Trophoblast cell (in vitro differentiated cells and primary cell): ENCODE measurements around the gene PTAFR.

Experiments used
- DNase-seq, 2 donors: peaks; one replicate each; pipeline ENCODE4 v3.0.0-alpha.2; 2016
- H2AFZ ChIP-seq: 2 replicates; pipeline ENCODE4 v1.6.1; 2013; ENCODE audit warnings: low read length, moderate library complexity, mild to moderate bottlenecking; ENCODE audit not compliant: insufficient read depth, poor library complexity
- H2AK5ac ChIP-seq: 2 replicates; pipeline ENCODE4 v1.6.1; 2013; ENCODE audit warnings: mild to moderate bottlenecking, low read length
- H2BK120ac ChIP-seq: 2 replicates; pipeline ENCODE4 v1.6.1; 2013; ENCODE audit warnings: low read length, mild to moderate bottlenecking, moderate library complexity; ENCODE audit not compliant: insufficient read depth, poor library complexity
- H2BK12ac ChIP-seq: 2 replicates; pipeline ENCODE4 v1.6.1; 2013; ENCODE audit warnings: mild to moderate bottlenecking, low read length, moderate library complexity
- H2BK5ac ChIP-seq: 2 replicates; pipeline ENCODE4 v1.6.1; 2013; ENCODE audit warnings: low read length, low read depth, moderate library complexity, mild to moderate bottlenecking; ENCODE audit not compliant: poor library complexity
- H3K14ac ChIP-seq: 2 replicates; pipeline ENCODE4 v1.6.1; 2013; ENCODE audit warnings: mild to moderate bottlenecking, low read length
- H3K18ac ChIP-seq: 2 replicates; pipeline ENCODE4 v1.6.1; 2013; ENCODE audit warnings: mild to moderate bottlenecking, low read length
- H3K23ac ChIP-seq: 2 replicates; pipeline ENCODE4 v1.6.1; 2013; ENCODE audit warnings: low read length
- H3K27ac ChIP-seq: 2 replicates; pipeline ENCODE4 v1.5.1; 2013; ENCODE audit warnings: low read depth, mild to moderate bottlenecking, inconsistent platforms, low read length, moderate library complexity
- H3K27me3 ChIP-seq: 2 replicates; pipeline ENCODE4 v1.6.1; 2013; ENCODE audit warnings: inconsistent platforms, mild to moderate bottlenecking, low read length, moderate library complexity; ENCODE audit not compliant: insufficient read depth
- H3K36me3 ChIP-seq, 2 experiments: 1 replicate in 1 of 2; 2 replicates in 1 of 2; pipeline ENCODE4 v1.6.1; 2013; ENCODE audit warnings: low read length in 2 of 2, mild to moderate bottlenecking in 2 of 2, moderate library complexity in 1 of 2; ENCODE audit not compliant: insufficient read depth in 2 of 2, control insufficient read depth in 1 of 2
- H3K4ac ChIP-seq: 2 replicates; pipeline ENCODE4 v1.6.1; 2013; ENCODE audit warnings: low read depth, mild to moderate bottlenecking, low read length, moderate library complexity
- H3K4me1 ChIP-seq, 2 experiments: 1 replicate in 1 of 2; 2 replicates in 1 of 2; pipeline ENCODE4 v1.6.1; 2013; ENCODE audit warnings: low read length in 2 of 2, mild to moderate bottlenecking in 2 of 2, moderate library complexity in 1 of 2; ENCODE audit not compliant: insufficient read depth in 2 of 2, control insufficient read depth in 1 of 2
- H3K4me2 ChIP-seq: 2 replicates; pipeline ENCODE4 v1.6.1; 2013; ENCODE audit warnings: inconsistent platforms, mild to moderate bottlenecking, low read length, moderate library complexity
- H3K4me3 ChIP-seq: 2 replicates; pipeline ENCODE4 v1.5.1; 2013; ENCODE audit warnings: mild to moderate bottlenecking, low read depth, low read length, inconsistent platforms
- H3K79me1 ChIP-seq: one replicate; pipeline ENCODE4 v1.6.1; 2013; ENCODE audit warnings: low read length
- H3K79me2 ChIP-seq: 2 replicates; pipeline ENCODE4 v1.6.1; 2013; ENCODE audit warnings: low read length, mild to moderate bottlenecking; ENCODE audit not compliant: control insufficient read depth, insufficient read depth, poor library complexity
- H3K9ac ChIP-seq: 2 replicates; pipeline ENCODE4 v1.6.1; 2013; ENCODE audit warnings: mild to moderate bottlenecking, low read length
- H3K9me3 ChIP-seq: 2 replicates; pipeline ENCODE4 v1.6.1; 2013; ENCODE audit warnings: low read depth, mild to moderate bottlenecking, control low read depth, inconsistent platforms, low read length; ENCODE audit not compliant: insufficient read depth
- H4K12ac ChIP-seq: 2 replicates; pipeline ENCODE4 v1.6.1; 2013; ENCODE audit warnings: low read depth, mild to moderate bottlenecking, low read length, moderate library complexity
- H4K8ac ChIP-seq: 2 replicates; pipeline ENCODE4 v1.6.1; 2013; ENCODE audit warnings: low read depth, mild to moderate bottlenecking, low read length, moderate library complexity
- H4K91ac ChIP-seq: one replicate; pipeline ENCODE4 v1.6.1; 2013; ENCODE audit warnings: low read depth, mild to moderate bottlenecking, low read length, moderate library complexity
- WGBS: extraction: QIAGEN DNeasy Blood & Tissue Kit; methylation state at CpG from one replicate; pipeline ENCODE4 v1.1.7; 2013; ENCODE audit warnings: missing lambda C conversion rate; ENCODE audit not compliant: insufficient read length, insufficient coverage; ENCODE audit errors: extremely low coverage; 5-methylcytosine and 5-hydroxymethylcytosine counted together

PTAFR gene

DNA sequence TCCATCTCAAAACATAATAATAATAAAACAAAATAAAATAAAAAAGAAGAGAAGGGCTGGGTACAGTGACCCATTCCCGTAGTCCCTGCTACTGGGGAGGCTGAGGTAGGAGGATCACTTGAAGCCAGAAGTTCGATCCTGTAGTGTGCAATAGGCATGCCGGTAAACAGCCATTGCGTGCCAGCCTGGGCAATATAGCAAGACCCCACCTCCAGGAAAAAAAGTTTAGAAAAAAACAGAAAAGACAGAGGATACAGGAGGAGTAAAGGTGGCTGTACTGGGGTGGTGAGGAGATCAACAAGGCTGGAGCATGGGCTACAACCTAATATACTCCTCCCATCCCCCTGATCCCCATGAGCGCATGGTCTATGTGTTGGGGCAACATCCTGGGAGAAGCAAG lies 30.8 kb downstream of the PTAFR start:
- Histone ChIP-seq H3K79me1 (no peaks in the 10 kb centered on the region), H3K4me1 (peaks cover 0 to 2% of the 10 kb centered on the region in 2 experiments), H2BK120ac (no peak overlapping the region), H3K27me3 (no peaks in the 10 kb centered on the region), H3K27ac (no peak overlapping the region), H2BK12ac (no peak overlapping the region), H3K9ac (no peak overlapping the region), H3K4ac (no peak overlapping the region), H3K9me3 (peaks cover 6% of the 10 kb centered on the region), H2AFZ (no peak overlapping the region), H2BK5ac (no peak overlapping the region), H4K12ac (no peak overlapping the region), H3K18ac (no peak overlapping the region), H4K91ac (no peak overlapping the region), H2AK5ac (no peak overlapping the region), H3K36me3 (no peaks in the 10 kb centered on the region), H4K8ac (no peak overlapping the region), H3K4me3 (no peak overlapping the region), H3K23ac (no peak overlapping the region), H3K14ac (no peak overlapping the region), H3K79me2 (no peaks in the 10 kb centered on the region), H3K4me2 (no peak overlapping the region)
- WGBS: no CpG with 5 or more reads among the region's 5 CpGs
- DNase-seq: no peak

DNA sequence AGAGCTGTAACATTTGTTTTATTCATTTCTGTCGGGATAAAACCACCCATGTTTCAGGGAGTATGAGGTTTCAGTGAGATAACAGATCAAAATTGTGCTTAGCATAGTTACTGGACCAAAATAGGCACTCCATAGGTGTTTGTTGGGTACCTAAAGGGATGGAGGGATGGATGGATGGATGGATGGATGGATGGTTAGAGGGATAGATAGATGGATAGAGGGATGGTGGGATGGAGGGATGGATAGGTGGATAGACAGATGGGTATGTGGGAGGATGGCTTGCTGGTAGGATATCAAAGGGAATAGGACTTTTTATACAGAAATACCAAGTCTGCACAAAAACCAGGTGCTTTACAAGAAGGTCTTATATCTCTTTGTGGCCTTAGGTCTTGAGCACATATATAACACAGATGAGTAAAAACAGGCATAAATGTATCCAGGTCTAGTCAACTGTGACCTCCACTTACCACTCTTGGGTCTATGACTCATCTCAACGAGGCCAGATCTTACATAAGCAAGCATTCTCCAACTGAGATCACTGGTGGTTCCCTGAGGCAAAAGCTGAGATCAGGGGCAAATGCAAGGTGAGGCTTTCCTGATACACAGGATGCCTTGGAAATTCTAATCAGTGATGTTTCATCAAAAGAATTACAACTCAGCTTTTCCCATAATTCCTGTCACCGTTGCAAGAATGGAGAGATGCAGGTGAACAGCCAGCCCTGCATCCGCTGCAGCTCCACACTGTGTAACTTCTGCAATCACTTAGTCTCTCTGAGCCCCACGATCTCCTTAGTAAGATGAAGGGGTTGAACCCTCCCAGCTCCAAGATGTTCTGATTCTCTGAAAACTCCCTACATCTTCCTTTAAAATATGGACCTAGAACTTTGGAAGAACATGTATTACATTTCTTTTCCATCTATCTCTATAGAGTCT lies 32.0 kb downstream of the PTAFR start:
- Histone ChIP-seq H3K23ac (no peak overlapping the region), H4K12ac (no peak overlapping the region), H2AK5ac (no peak overlapping the region), H2BK5ac (no peak overlapping the region), H2BK120ac (no peak overlapping the region), H3K14ac (no peak overlapping the region), H3K36me3 (no peaks in the 10 kb centered on the region), H3K9ac (no peak overlapping the region), H4K91ac (no peak overlapping the region), H3K4me1 (peaks cover 0 to 2% of the 10 kb centered on the region in 2 experiments), H3K4me3 (no peak overlapping the region), H3K4ac (no peak overlapping the region), H3K4me2 (no peak overlapping the region), H3K79me1 (no peaks in the 10 kb centered on the region), H4K8ac (no peak overlapping the region), H2AFZ (no peak overlapping the region), H3K79me2 (no peaks in the 10 kb centered on the region), H2BK12ac (no peak overlapping the region), H3K9me3 (peaks cover 2% of the 10 kb centered on the region), H3K27me3 (no peaks in the 10 kb centered on the region), H3K18ac (no peak overlapping the region), H3K27ac (no peak overlapping the region)
- DNase-seq: peak; percentile 93 to 98
- no CpG with 5 or more reads among the region's 5 CpGs for WGBS

DNA sequence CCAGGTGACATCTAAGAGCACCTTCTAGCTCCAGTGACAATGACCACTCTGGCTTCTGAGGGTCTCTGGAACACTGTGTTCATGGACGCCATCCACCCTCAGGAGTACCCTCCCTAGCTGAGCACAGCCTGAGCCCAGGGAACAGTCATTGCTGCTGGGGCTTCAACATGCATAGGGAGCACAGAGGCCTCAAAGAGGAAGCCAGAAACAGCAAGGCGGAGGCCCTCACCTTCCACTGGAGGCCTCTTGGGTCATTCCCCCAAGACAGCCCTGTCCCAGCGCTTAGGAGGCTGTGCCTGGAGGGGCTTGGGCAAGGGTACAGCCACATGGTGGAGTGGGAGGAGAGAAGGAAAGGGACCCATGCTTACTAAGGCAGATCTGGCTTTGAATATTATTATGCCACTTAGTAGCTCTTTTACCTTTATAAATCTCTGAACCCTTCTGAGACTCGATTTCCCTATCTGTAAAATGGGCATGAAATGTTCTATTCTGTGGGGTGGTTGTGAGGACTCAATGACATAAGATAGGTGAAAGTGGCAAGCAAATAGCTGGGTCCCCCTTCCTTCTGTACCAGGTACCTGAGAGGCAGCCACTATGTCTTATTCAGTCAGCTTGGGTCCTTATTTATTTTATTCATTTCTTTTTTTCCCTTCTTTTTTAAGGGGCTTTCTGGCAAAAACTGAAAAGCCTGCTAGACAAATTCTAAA lies 32.8 kb downstream of the PTAFR start:
- WGBS: no CpG with 5 or more reads among the region's 4 CpGs
- H3K4ac ChIP-seq: no peak overlapping the region
- no peak overlapping the region for H4K91ac ChIP-seq
- no peak overlapping the region for H3K9ac ChIP-seq
- H3K27me3 ChIP-seq: no peaks in the 10 kb centered on the region
- H2BK5ac ChIP-seq: no peak overlapping the region
- H3K36me3 ChIP-seq: no peaks in the 10 kb centered on the region
- no peak for DNase-seq
- H3K4me1 ChIP-seq: peaks cover 0 to 2% of the 10 kb centered on the region in 2 experiments
- no peak overlapping the region for H3K18ac ChIP-seq
- H2BK12ac ChIP-seq: no peak overlapping the region
- no peak overlapping the region for H3K23ac ChIP-seq
- no peak overlapping the region for H2AK5ac ChIP-seq
- H3K79me2 ChIP-seq: no peaks in the 10 kb centered on the region
- H3K14ac ChIP-seq: no peak overlapping the region
- no peak overlapping the region for H3K27ac ChIP-seq
- H3K4me2 ChIP-seq: no peak overlapping the region
- no peak overlapping the region for H2AFZ ChIP-seq
- peaks cover 2% of the 10 kb centered on the region for H3K9me3 ChIP-seq
- H2BK120ac ChIP-seq: no peak overlapping the region
- no peak overlapping the region for H4K12ac ChIP-seq
- no peaks in the 10 kb centered on the region for H3K79me1 ChIP-seq
- no peak overlapping the region for H4K8ac ChIP-seq
- no peak overlapping the region for H3K4me3 ChIP-seq

DNA sequence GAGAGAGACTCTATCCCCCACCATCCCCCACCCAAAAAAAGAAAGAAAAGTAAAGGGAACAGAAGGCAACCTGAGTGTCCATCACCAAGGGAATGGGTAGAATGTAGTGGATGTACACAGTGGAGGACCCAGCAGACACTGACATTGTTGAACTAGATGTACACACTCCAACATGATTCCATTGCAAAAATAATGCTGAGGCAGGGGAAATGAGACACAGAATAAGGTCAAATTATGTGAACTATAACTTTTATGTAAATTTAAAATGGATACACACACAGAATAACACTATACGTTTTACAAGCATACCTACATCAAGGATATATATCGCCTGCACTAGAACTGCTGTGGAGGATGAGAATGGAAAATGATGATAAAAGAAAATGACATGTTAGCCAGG lies 34.8 kb downstream of the PTAFR start:
- Histone ChIP-seq H3K27me3 (no peaks in the 10 kb centered on the region), H3K79me2 (no peaks in the 10 kb centered on the region), H3K79me1 (no peaks in the 10 kb centered on the region), H4K12ac (no peak overlapping the region), H4K8ac (no peak overlapping the region), H3K14ac (no peak overlapping the region), H3K9ac (no peak overlapping the region), H3K18ac (no peak overlapping the region), H2AFZ (no peak overlapping the region), H3K9me3 (no peaks in the 10 kb centered on the region), H4K91ac (no peak overlapping the region), H2BK12ac (no peak overlapping the region), H3K36me3 (no peaks in the 10 kb centered on the region), H3K4me2 (no peak overlapping the region), H3K4me1 (peaks cover 0 to 2% of the 10 kb centered on the region in 2 experiments), H3K27ac (no peak overlapping the region), H2BK120ac (no peak overlapping the region), H3K4me3 (no peak overlapping the region), H3K4ac (no peak overlapping the region), H2BK5ac (no peak overlapping the region), H3K23ac (no peak overlapping the region), H2AK5ac (no peak overlapping the region)
- no peak for DNase-seq
- WGBS: no CpG with 5 or more reads among the region's 2 CpGs
